HG03196 (cell line): ENCODE data around the gene AP5Z1.

Experiments used
- ATAC-seq: cut with Tn5 transposase; IDR thresholded peaks from one replicate; pipeline ENCODE4 v1.9.1; 2021; ENCODE audit not compliant: unreplicated experiment

The AP5Z1 gene

GRCh38 chr7:4819560-4820404 lies 44.4 kb downstream of the AP5Z1 start:
- no peak for ATAC-seq

- ATAC-seq, result no peak
Observed at GRCh38 chr7:4820405-4820966, 45.1 kb downstream of the AP5Z1 start.

- ATAC-seq, result no peak
Observed at GRCh38 chr7:4820967-4821471, 45.6 kb downstream of the AP5Z1 start.

- ATAC-seq, result no peak
Observed at GRCh38 chr7:4822677-4823076, 47.3 kb downstream of the AP5Z1 start.

GRCh38 chr7:4823441-4824119 lies 48.2 kb downstream of the AP5Z1 start:
- no peak for ATAC-seq

- no peak for ATAC-seq
Observed at GRCh38 chr7:4824120-4824775, 48.8 kb downstream of the AP5Z1 start.

GRCh38 chr7:4825081-4825480 lies 49.7 kb downstream of the AP5Z1 start:
- ATAC-seq, result no peak

GRCh38 chr7:4828720-4829383 lies 53.4 kb downstream of the AP5Z1 start:
- ATAC-seq, result no peak

GRCh38 chr7:4830176-4830575 lies 54.8 kb downstream of the AP5Z1 start:
- ATAC-seq, result no peak

GRCh38 chr7:4831723-4832495 lies 56.5 kb downstream of the AP5Z1 start:
- ATAC-seq, result no peak

GRCh38 chr7:4832711-4833110 lies 57.3 kb downstream of the AP5Z1 start:
- ATAC-seq, result no peak

GRCh38 chr7:4833176-4833575 lies 57.8 kb downstream of the AP5Z1 start:
- ATAC-seq, result no peak

- ATAC-seq, result no peak
Observed at GRCh38 chr7:4833691-4834600, 58.5 kb downstream of the AP5Z1 start.

GRCh38 chr7:4834601-4835397 lies 59.4 kb downstream of the AP5Z1 start:
- ATAC-seq, result no peak

GRCh38 chr7:4835398-4836205 lies 60.2 kb downstream of the AP5Z1 start:
- ATAC-seq, result no peak

GRCh38 chr7:4836206-4836661 lies 60.8 kb downstream of the AP5Z1 start:
- no peak for ATAC-seq
